ENCODE results near the gene DRC1. TPM values are rescaled to one million over a fixed set of nuclear protein-coding genes. Genes with fewer than 3 reads are reported as not detected.

DRC1 gene
- total and polyA plus RNA-seq, 2 donors (not counting 1 experiment from before 2014, with no cell fraction given) = under 0.01 to 0.10 TPM

- no peak for DNase-seq (ENCODE audit: low read depth in 2 of 2)
- Histone ChIP-seq H3K36me3 (ENCODE audit: control insufficient read depth, insufficient read depth, low read length) (no peaks in the 10 kb centered on the region), H4K20me1 (ENCODE audit: control insufficient read depth, extremely low read depth, insufficient read depth, low read length) (no peaks in the 10 kb centered on the region), H3K4me2 (ENCODE audit: extremely low read depth, insufficient read depth, low read length) (no peak overlapping the region), H3K9me3 (ENCODE audit: control insufficient read depth, insufficient read depth, low read depth, low read length) (peaks cover 5% of the 10 kb centered on the region), H2AFZ (ENCODE audit: low read length) (no peak overlapping the region), H3K4me1 (ENCODE audit: control insufficient read depth, extremely low read depth, insufficient read depth, low read length) (no peaks in the 10 kb centered on the region), H3K27me3 (ENCODE audit: control insufficient read depth, insufficient read depth, low read length) (no peaks in the 10 kb centered on the region), H3K79me2 (ENCODE audit: control insufficient read depth, insufficient read depth, low read length) (no peaks in the 10 kb centered on the region), H3K4me3 (replicated peaks in 1 of 4; ENCODE audit: control extremely low read depth in 1 of 4, insufficient read depth in 1 of 4, low read depth in 3 of 4, low read length in 4 of 4) (no peak overlapping the region), H3K27ac (ENCODE audit: insufficient read depth, low read length) (no peak overlapping the region), H3K9ac (ENCODE audit: insufficient read depth, low read length) (no peak overlapping the region)
- no peak for TF ChIP-seq EZH2 (IDR thresholded peaks at IDR 0.05; ENCODE audit: low read length, missing control alignments)
- TF ChIP-seq CTCF (conservative IDR thresholded peaks at IDR 0.05 in 1 of 2, IDR thresholded peaks at IDR 0.05 in 1 of 2; ENCODE audit: low read depth in 1 of 2, low read length in 2 of 2) = no peak
Measured at GRCh38 chr2:26471766-26472706, 70.3 kb downstream of the DRC1 start.

GRCh38 chr2:26472821-26473655 lies 71.3 kb downstream of the DRC1 start:
- no peak overlapping the region for H2AFZ ChIP-seq (ENCODE audit: low read length)
- H3K4me1 ChIP-seq (ENCODE audit: control insufficient read depth, extremely low read depth, insufficient read depth, low read length) = no peaks in the 10 kb centered on the region
- H4K20me1 ChIP-seq (ENCODE audit: control insufficient read depth, extremely low read depth, insufficient read depth, low read length) = no peaks in the 10 kb centered on the region
- no peak for DNase-seq (ENCODE audit: low read depth in 2 of 2)
- H3K27me3 ChIP-seq (ENCODE audit: control insufficient read depth, insufficient read depth, low read length) = no peaks in the 10 kb centered on the region
- H3K79me2 ChIP-seq (ENCODE audit: control insufficient read depth, insufficient read depth, low read length) = no peaks in the 10 kb centered on the region
- no peaks in the 10 kb centered on the region for H3K36me3 ChIP-seq (ENCODE audit: control insufficient read depth, insufficient read depth, low read length)
- H3K4me3 ChIP-seq (replicated peaks in 1 of 4; ENCODE audit: control extremely low read depth in 1 of 4, insufficient read depth in 1 of 4, low read depth in 3 of 4, low read length in 4 of 4) = no peak overlapping the region
- H3K4me2 ChIP-seq (ENCODE audit: extremely low read depth, insufficient read depth, low read length) = no peak overlapping the region
- H3K9me3 ChIP-seq (ENCODE audit: control insufficient read depth, insufficient read depth, low read depth, low read length) = peaks cover 5% of the 10 kb centered on the region
- TF ChIP-seq EZH2 (IDR thresholded peaks at IDR 0.05; ENCODE audit: low read length, missing control alignments) (no peak), CTCF (conservative IDR thresholded peaks at IDR 0.05 in 1 of 2, IDR thresholded peaks at IDR 0.05 in 1 of 2; ENCODE audit: low read depth in 1 of 2, low read length in 2 of 2) (no peak)
- no peak overlapping the region for H3K27ac ChIP-seq (ENCODE audit: insufficient read depth, low read length)
- no peak overlapping the region for H3K9ac ChIP-seq (ENCODE audit: insufficient read depth, low read length)

- Histone ChIP-seq H3K4me2 (ENCODE audit: extremely low read depth, insufficient read depth, low read length) (no peak overlapping the region), H3K9ac (ENCODE audit: insufficient read depth, low read length) (no peak overlapping the region), H3K4me3 (replicated peaks in 1 of 4; ENCODE audit: control extremely low read depth in 1 of 4, insufficient read depth in 1 of 4, low read depth in 3 of 4, low read length in 4 of 4) (no peak overlapping the region), H3K27ac (ENCODE audit: insufficient read depth, low read length) (no peak overlapping the region), H3K4me1 (ENCODE audit: control insufficient read depth, extremely low read depth, insufficient read depth, low read length) (no peaks in the 10 kb centered on the region), H4K20me1 (ENCODE audit: control insufficient read depth, extremely low read depth, insufficient read depth, low read length) (no peaks in the 10 kb centered on the region), H3K36me3 (ENCODE audit: control insufficient read depth, insufficient read depth, low read length) (no peaks in the 10 kb centered on the region), H3K9me3 (ENCODE audit: control insufficient read depth, insufficient read depth, low read depth, low read length) (peaks cover 5% of the 10 kb centered on the region), H3K27me3 (ENCODE audit: control insufficient read depth, insufficient read depth, low read length) (no peaks in the 10 kb centered on the region), H3K79me2 (ENCODE audit: control insufficient read depth, insufficient read depth, low read length) (no peaks in the 10 kb centered on the region), H2AFZ (ENCODE audit: low read length) (no peak overlapping the region)
- no peak for DNase-seq (ENCODE audit: low read depth in 2 of 2)
- TF ChIP-seq CTCF (conservative IDR thresholded peaks at IDR 0.05 in 1 of 2, IDR thresholded peaks at IDR 0.05 in 1 of 2; ENCODE audit: low read depth in 1 of 2, low read length in 2 of 2) = no peak
- TF ChIP-seq EZH2 (IDR thresholded peaks at IDR 0.05; ENCODE audit: low read length, missing control alignments) = no peak
Measured at GRCh38 chr2:26473796-26474195, 72.1 kb downstream of the DRC1 start.
